Stimulated activated CD4-positive, alpha-beta T cell treated with anti-CD3 and anti-CD28 coated beads, Interleukin-4, amount 100 ng/mL, for 4 hours (primary cell): Measurements from ENCODE around the gene PCSK5.
"Not testable (repeated sequence)": the region's sequence is repeated elsewhere in the genome, so short reads cannot be mapped to it uniquely, and the experiment has no call there.

Source experiments
- DNase-seq, 2 experiments: peaks; one replicate each; pipeline ENCODE4 v3.0.0-alpha.2; 2020

The PCSK5 gene

GRCh38 chr9:75927356-75927755 is 36.9 kb downstream of the PCSK5 start:
- DNase-seq: no peak

DNA sequence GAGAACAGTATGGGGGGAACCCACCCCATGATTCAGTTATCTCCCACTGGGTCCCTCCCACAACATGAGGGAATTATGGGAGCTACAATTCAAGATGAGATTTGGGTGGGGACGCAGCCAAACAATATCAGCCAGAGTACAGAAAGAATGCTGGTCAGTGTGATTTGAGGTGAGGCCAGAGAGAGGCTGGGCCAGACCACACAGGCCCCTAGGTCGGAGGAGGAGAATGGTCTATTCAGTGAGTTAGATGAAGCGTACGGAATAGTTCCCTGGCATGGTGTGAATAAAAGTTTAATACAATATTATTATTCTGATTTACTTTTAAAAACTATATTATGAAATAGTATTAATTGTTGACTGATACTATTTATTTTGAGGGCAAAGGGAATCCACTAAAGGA is 39.7 kb downstream of the PCSK5 start:
- no peak for DNase-seq

DNA sequence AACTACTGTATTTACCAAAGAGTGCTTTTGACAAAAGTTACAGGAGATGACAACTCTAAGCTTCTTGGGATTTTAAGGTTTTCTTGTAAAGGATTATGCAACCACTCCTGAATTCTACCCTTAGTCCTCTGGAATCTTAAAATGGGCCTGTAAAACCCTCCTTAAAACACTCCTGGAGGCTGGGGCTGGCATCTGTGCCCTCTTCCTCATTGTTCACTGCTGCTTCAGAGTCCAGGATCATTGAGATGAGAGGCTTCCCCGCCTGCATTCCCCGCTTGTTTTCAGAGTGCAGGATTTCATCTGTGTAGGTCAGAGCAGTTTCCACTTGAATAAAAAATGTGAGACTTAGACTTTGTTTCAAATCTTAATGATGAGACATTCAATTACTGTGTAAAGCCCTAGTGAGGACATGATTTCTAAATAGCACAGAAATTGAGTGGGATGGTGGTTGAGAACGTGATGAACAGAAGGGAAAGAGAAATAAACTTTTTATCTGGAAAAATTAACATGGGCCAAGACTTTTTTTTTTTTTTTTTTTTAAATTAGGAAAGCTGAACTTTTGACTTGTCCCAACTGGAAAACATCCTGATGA is 40.4 kb downstream of the PCSK5 start:
- DNase-seq: no peak

- DNase-seq: no peak
Measured at GRCh38 chr9:75933982-75934381, 43.5 kb downstream of the PCSK5 start.

GRCh38 chr9:75935591-75935990 is 45.1 kb downstream of the PCSK5 start:
- DNase-seq: no peak

DNA sequence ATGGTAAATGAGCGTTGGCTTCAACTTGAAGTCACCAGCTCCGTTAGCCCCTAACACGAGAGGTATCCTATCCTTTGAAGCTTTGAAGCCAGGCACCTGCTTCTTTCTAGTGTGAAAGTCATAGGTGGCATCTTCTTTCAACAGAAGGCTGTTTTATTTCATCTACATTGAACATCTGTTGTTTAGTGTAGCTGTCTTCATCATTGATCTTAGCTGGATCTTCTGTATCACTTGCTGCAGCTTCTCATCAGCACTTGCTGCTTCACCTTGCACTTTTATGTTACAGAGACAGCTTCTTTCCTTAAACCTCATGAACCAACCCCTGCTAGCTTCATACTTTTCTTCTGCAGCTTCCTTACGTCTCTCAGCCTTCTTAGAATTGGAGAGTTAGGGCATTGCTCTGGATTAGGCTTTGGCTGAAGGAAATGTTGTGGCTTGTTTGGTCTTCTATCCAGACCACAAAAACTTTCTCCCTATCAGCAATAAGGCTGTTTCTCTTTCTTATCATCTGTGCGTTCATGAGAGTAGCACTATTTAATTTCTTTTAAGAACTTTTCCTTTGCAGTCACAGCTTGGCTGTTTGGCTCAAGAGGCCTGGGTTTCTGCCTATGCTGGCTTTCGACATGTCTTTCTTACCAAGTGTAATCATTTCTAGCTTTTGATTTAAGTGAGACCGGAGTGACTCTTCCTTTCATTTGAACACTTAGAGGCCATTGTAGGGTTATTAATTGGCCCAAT is 47.2 kb downstream of the PCSK5 start:
- no peak for DNase-seq

- no peak for DNase-seq
Measured at GRCh38 chr9:75938946-75939345, 48.5 kb downstream of the PCSK5 start.

DNA sequence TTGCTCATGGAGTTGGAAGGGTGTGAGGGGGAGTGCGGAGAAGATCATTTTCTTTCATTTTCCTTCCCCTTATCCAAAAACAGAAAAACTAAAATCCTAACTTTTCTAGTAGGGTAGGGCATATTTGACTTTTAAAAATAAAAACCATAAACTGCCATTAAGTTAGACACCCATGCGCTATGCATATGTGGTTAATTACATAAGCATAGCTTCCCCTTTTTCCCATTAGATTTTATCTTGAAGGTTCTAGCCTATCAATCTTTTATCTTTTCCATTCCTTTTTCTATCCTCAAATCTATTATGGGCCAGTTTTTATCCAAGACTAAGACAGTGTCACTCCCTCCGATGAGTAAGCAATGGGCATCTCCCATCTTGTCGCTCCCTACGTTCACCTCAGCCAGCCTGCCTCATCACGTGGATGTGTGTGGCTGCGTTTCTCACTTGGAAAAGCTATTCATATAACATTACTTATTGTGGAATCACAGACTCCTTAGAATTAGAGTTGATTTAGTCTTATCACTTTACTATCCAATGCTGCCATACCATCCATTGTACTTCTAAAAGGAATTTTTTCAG is 49.2 kb downstream of the PCSK5 start:
- no peak for DNase-seq

DNA sequence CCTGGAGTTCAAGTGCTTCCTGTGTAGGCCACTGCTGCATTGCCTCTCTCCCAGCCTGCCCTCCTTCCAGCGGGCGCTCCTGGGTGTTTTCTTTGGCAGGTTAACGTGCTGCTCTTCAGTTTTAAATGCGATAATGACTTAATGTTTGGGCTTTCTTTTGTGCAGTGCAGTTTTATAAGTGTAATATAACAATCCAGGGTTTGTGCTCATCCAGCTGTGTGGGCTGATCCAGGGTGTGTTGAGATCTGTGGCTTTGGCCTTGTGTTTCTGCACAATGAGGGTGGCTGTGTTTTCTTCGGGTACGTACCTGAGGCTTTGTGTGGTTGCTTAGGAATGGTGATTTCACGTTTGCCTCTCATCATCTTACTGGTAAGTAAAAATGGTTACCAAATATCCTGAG is 50.6 kb downstream of the PCSK5 start:
- no peak for DNase-seq

DNA sequence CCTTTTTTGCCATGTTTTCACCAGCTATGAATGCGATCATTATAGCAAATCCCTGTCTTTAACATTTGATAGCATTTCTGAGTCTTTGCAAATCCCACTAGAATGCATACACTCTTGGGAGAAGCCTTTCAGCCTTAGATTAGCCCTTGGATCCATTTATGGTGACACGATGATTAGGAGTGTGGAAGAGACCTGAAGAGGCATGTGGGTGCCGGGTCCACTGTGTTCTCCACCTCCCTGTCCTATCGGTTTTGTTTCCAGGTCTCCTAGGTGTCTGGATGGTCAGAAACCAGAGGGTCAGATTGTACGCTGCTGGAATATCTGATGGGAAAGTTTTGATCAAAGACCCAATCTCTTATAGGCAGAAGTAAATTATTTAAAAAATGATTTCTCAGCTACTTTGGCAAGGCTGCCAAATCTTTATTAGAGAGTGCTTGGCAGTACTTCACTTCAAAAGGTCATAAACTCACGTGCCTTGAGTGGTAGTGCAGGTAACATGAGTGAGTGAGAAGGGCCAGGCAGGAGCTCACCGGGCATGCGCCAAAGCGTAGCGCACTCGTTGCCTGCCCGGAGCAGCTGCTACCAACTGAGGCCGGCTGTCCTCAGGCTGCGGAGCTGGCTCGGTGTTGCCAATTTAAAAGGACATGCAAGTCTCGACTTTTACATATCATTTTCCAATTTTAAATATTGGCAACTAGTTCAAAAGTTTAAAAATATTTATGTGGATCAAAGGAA is 51.3 kb downstream of the PCSK5 start:
- DNase-seq: no peak

- DNase-seq: no peak
Measured at GRCh38 chr9:75946766-75947165, 56.3 kb downstream of the PCSK5 start.

GRCh38 chr9:75947233-75947632 is 56.8 kb downstream of the PCSK5 start:
- no peak for DNase-seq

DNA sequence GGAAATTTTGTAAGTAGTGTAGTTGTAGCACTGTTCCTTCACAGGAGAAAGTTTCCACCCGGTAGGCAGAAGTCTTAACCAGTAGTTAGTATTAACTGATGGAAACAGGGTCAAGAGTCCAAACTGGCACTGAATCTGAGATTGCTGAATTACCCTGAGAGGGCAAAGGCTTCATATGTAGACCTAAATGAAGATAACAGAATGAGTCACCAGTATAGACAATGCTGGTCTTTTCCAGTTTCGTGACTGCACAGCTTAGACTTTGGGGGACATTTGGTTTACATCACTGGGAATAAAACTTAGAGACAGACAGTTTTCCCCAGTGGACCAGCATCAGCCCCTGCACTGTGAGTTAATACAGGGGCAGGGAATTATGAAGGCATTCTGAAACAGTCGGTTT is 60.5 kb downstream of the PCSK5 start:
- DNase-seq: no peak

DNA sequence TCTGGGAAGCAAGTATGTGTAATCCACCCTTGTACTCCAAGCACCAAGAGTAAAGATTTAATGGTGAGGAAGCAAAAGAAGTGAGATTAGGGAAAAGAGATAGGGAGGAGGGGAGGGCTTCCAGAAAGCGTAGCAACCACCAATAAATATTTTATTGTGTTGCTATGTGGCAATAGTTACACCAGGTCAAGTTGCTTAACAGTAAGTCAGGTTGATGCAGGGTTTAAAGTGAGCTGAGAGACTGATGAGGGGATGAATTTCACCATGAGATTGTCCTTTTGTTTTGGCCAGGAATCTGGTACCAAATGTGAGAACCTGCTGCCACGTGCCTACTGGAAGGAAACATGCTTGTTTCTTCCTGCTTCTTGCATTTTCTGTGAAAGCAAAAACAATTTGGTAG is 62.7 kb downstream of the PCSK5 start:
- no peak for DNase-seq

DNA sequence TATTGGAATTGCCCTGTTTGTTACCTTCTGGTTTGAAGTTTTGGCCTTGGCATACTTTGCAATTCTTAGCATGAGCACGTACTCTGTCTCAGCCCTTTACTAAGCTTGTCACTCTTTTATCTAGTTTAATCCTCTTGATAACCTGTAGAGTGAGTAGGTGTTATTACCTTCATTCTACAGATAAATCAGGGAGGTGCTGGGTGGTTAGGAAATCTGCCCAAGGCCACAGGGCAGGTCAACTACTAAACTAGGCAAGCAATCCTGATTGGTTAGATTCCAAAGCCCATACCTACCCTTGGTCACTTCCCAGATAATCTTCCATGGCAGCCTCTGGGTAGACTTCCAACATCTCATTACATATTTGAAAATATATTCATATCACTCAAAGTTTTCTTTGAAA is 65.7 kb downstream of the PCSK5 start:
- no peak for DNase-seq

DNA sequence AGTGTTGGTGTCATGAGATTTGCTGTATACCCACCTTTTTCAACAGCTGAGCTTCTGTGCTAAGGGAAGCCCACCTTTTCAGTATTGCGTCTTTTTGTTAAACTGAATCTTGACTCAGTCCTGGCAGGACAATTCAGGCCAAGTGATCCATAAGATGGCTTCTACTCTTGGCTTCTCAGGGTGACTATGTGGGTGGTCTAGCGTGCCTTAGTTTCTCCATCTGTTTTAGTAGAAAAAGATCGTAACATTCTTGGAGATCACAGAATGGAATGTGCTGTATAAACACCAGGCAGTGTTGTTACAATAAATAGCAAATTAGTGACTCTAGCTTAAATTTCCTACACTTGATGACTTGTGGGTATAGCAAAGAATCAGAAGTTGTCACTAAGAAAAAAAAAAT is 66.6 kb downstream of the PCSK5 start:
- no peak for DNase-seq

DNA sequence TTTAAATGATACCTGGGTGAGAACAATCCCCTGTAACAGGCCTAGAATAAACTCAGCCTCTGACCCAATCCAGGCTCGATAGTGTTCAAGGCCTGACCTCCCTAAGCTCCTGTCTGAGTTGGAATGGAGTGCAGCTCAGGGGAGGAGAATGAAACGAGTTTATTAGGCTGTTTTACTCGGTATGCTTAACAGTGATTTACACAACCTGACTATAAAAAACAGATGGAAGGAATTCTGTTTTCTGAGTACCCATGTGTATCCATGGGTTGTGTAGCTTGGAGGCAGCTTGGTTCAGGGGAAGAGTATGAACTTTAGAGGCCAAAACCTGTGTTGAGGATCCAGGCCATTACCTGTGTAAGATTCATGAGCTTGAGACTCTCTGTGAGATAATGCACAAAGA is 67.8 kb downstream of the PCSK5 start:
- no peak for DNase-seq

GRCh38 chr9:75960551-75960950 is 70.1 kb downstream of the PCSK5 start:
- no peak for DNase-seq

- DNase-seq: no peak
Measured at GRCh38 chr9:75962013-75962661, 71.7 kb downstream of the PCSK5 start.

- no peak for DNase-seq
Measured at GRCh38 chr9:75962662-75963036, 72.2 kb downstream of the PCSK5 start.

DNA sequence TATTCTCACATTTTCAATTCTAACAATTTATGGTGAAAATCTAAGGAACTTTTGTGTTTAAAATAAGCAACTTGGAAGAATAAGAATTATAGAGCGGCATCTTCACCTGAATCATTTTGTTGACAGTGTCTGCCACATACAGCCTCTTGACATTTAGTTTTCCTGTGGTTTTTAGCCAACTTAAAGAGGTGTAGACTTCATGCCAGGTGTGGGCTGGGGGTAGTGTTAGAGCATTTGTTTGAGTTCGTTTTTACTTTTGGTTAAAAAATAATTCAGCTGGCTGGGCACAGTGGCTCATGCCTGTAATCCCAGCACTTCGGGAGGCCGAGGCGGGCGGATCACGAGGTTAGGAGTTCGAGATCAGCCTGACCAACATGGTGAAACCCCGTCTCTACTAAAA is 72.8 kb downstream of the PCSK5 start:
- not testable (repeated sequence) for DNase-seq

DNA sequence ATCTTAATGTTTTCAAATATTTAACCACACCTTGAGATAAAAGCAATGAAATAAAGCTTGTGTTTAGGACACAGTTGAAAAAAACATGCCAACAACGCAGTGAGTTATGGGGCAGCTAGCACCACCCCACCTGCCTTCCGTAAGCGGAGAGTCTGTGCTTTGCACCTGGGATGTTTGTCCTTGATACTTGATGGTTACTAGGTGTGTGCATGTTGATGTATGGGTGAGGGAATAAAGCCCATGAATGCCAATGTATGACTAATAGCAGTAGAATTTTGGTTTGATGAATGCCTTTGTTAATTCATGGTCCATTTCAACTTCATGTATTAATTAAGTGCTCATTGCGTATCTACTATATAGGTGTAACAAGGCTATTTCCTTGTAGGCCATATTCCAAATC is 74.0 kb downstream of the PCSK5 start:
- DNase-seq: no peak

GRCh38 chr9:75965231-75965630 is 74.8 kb downstream of the PCSK5 start:
- DNase-seq: no peak

DNA sequence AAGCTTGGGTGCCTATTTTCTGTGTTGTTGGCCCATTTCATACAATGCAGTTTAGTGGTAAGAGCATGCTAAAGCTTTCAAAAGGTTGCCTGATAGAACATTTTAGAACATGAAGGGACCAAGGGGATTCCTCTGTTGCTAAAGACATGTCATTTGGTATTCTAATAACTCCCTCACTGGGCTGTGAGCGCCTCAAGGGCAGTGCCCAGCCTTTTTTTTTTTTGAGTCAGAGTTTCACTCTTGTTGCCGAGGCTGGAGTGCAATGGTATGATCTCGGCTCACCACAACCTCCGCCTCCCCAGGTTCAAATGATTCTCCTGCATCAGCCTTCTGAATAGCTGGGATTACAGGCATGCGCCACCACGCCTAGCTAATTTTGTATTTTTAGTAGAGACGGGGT is 77.1 kb downstream of the PCSK5 start:
- DNase-seq: no peak
